Measurements from ENCODE around the gene MMP14. TPM values are rescaled to one million over a fixed set of nuclear protein-coding genes. Genes with fewer than 3 reads are reported as not detected.

Gene MMP14
- total and polyA plus RNA-seq, 9 of the 15 experiments (the other 6 are each of a cell fraction or from before 2014, with no cell fraction given): 0.36 to 5.8 (median 1.3) TPM; not detected in 2

GRCh38 chr14:22886500-22887259, 50.3 kb downstream of the MMP14 start (continued):
- TF ChIP-seq ZFX (CRISPR knock-in tag; IDR thresholded peaks at IDR 0.05) (peak; percentile 87), ZFP36 (IDR thresholded peaks at IDR 0.05; ENCODE audit: low read depth, low read length, partially characterized antibody) (no peak), ZNF318 (IDR thresholded peaks at IDR 0.05; ENCODE audit: borderline replicate concordance in 1 of 2, low read depth in 1 of 2) (no peak), ZNF511 (CRISPR knock-in tag; IDR thresholded peaks at IDR 0.05) (peak; percentile 83; the same call in 1 of the 2 replicates), CBX2 (IDR thresholded peaks at IDR 0.05; ENCODE audit: insufficient read depth, low read length, poor library complexity, severe bottlenecking) (no peak), BRD9 (IDR thresholded peaks at IDR 0.05; ENCODE audit: low read depth, partially characterized antibody) (no peak), GATA2 (CRISPR knock-in tag; IDR thresholded peaks at IDR 0.05) (no peak), ZNF398 (CRISPR knock-in tag; IDR thresholded peaks at IDR 0.05) (no peak), ZNF274 (IDR thresholded peaks at IDR 0.05; ENCODE audit: borderline replicate concordance, low read depth, low read length) (no peak), RAD51 (IDR thresholded peaks at IDR 0.05; ENCODE audit: borderline replicate concordance, low read depth) (no peak), KDM4B (IDR thresholded peaks at IDR 0.05; ENCODE audit: borderline replicate concordance in 2 of 2, low read depth in 1 of 2) (peak in 1 of 2 experiments; percentile 19; a peak in 1 of 4 replicates), POLR3G (IDR thresholded peaks at IDR 0.05; ENCODE audit: extremely low read depth, insufficient read length, insufficient replicate concordance) (no peak), TAF1 (IDR thresholded peaks at IDR 0.05; ENCODE audit: control insufficient read depth, extremely low read depth, insufficient read depth, low read length, severe bottlenecking) (peak; percentile 1)

Measured in K562 (cell line).